ENCODE data around the gene ANKRD10.

Gene ANKRD10

DNA sequence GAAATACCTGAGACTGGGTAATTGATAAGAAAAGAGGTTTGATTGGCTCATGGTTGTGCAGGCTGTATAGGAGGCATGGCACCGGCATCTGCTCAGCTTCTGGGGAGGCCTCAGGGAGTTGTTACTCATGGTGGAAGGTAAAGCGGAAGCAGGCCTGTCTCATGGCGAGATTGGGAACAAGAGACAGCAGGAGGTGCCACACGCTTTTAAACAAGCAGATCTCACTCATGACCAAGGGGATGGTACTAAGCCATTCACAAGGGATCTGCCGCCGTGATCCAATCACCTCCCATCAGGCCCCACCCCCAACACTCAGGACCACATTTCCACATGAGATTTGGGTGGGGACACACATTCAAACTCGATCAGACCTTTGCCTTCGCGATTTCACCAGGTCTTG lies 86.2 kb downstream of the ANKRD10 start:
- H3K27ac ChIP-seq: peak overlapping the region; percentile 72
- TF ChIP-seq, protein P1, sequence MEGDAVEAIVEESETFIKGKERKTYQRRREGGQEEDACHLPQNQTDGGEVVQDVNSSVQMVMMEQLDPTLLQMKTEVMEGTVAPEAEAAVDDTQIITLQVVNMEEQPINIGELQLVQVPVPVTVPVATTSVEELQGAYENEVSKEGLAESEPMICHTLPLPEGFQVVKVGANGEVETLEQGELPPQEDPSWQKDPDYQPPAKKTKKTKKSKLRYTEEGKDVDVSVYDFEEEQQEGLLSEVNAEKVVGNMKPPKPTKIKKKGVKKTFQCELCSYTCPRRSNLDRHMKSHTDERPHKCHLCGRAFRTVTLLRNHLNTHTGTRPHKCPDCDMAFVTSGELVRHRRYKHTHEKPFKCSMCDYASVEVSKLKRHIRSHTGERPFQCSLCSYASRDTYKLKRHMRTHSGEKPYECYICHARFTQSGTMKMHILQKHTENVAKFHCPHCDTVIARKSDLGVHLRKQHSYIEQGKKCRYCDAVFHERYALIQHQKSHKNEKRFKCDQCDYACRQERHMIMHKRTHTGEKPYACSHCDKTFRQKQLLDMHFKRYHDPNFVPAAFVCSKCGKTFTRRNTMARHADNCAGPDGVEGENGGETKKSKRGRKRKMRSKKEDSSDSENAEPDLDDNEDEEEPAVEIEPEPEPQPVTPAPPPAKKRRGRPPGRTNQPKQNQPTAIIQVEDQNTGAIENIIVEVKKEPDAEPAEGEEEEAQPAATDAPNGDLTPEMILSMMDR (conservative IDR thresholded peaks at IDR 0.05): no peak
